IPS-18a (cell line): ENCODE measurements around the gene AIF1.

Source experiments
- H3K27ac ChIP-seq: one replicate; pipeline ENCODE4 v1.5.1; 2013; ENCODE audit warnings: low read length
- H3K27me3 ChIP-seq: one replicate; pipeline ENCODE4 v1.6.1; 2013; ENCODE audit warnings: mild to moderate bottlenecking, low read length; ENCODE audit not compliant: control insufficient read depth, insufficient read depth
- H3K36me3 ChIP-seq: one replicate; pipeline ENCODE4 v1.6.1; 2013; ENCODE audit warnings: low read depth, low read length; ENCODE audit not compliant: control insufficient read depth
- H3K4me1 ChIP-seq: one replicate; pipeline ENCODE4 v1.6.1; 2013; ENCODE audit warnings: low read depth, low read length; ENCODE audit not compliant: control insufficient read depth
- H3K4me3 ChIP-seq: one replicate; pipeline ENCODE4 v1.5.1; 2013; ENCODE audit warnings: low read length
- H3K9ac ChIP-seq: one replicate; pipeline ENCODE4 v1.6.1; 2013; ENCODE audit warnings: mild to moderate bottlenecking, low read length, moderate library complexity
- H3K9me3 ChIP-seq: one replicate; pipeline ENCODE4 v1.6.1; 2013; ENCODE audit warnings: low read depth, low read length; ENCODE audit not compliant: control insufficient read depth

AIF1 gene

GRCh38 chr6:31610968-31611367 is 4.1 kb upstream of the AIF1 start:
- H3K9me3 ChIP-seq: no peaks in the 10 kb centered on the region
- no peaks in the 10 kb centered on the region for H3K36me3 ChIP-seq
- H3K4me3 ChIP-seq: no peak overlapping the region
- H3K27me3 ChIP-seq: no peaks in the 10 kb centered on the region
- no peak overlapping the region for H3K27ac ChIP-seq
- H3K9ac ChIP-seq: no peak overlapping the region
- peaks cover 8% of the 10 kb centered on the region for H3K4me1 ChIP-seq

GRCh38 chr6:31614075-31614619 is 887 bp upstream of the AIF1 start:
- Histone ChIP-seq H3K9me3 (no peaks in the 10 kb centered on the region), H3K9ac (no peak overlapping the region), H3K27me3 (no peaks in the 10 kb centered on the region), H3K36me3 (no peaks in the 10 kb centered on the region), H3K4me3 (no peak overlapping the region), H3K4me1 (peaks cover 11% of the 10 kb centered on the region), H3K27ac (no peak overlapping the region)

- H3K9ac ChIP-seq: no peak overlapping the region
- H3K36me3 ChIP-seq: no peaks in the 10 kb centered on the region
- no peak overlapping the region for H3K4me3 ChIP-seq
- no peaks in the 10 kb centered on the region for H3K9me3 ChIP-seq
- no peak overlapping the region for H3K27ac ChIP-seq
- H3K27me3 ChIP-seq: no peaks in the 10 kb centered on the region
- H3K4me1 ChIP-seq: peaks cover 11% of the 10 kb centered on the region
Observed at GRCh38 chr6:31615748-31616147, 714 bp downstream of the AIF1 start.

GRCh38 chr6:31617010-31617409 is 2.0 kb downstream of the AIF1 start:
- H3K4me1 ChIP-seq: peaks cover 15% of the 10 kb centered on the region
- H3K4me3 ChIP-seq: no peak overlapping the region
- H3K36me3 ChIP-seq: peaks cover 4% of the 10 kb centered on the region
- H3K27ac ChIP-seq: no peak overlapping the region
- H3K27me3 ChIP-seq: no peaks in the 10 kb centered on the region
- no peak overlapping the region for H3K9ac ChIP-seq
- H3K9me3 ChIP-seq: no peaks in the 10 kb centered on the region

DNA sequence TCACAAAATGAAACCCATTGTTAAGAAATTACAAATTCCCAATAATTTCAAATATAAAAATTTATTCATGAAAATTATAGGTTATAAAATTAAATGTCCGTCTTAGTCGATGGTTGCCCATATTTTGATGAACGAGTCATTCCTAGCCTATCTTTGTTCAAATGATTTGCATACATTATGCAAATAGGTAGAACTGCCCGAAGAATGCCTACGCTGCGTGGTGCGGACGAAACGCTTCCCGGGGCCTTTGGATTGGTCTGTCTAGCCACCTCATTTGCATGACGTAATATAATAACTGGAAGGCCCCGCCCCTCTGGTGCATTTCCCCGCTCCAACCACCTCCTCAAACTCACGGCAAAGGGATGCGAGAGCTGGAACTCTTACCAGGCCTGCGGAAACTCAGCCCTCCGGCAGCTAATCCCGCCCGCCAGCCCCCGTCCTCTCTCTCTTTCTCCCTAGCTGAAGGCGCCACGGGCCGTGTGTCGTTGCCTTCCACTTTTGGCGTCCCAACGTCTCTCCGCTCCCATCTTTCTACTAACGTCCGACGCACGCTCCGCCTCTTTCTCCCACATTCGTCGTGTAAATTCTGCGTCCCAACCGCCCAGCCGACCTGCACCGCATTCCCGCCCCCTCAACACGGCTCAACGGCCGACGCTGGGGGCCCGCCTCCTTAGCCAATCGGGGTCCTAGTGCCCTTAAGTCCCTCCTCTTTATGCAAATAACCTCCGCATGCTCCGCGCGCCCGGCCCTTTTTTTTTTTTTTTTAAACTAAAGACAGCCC is 5.0 kb downstream of the AIF1 start:
- Histone ChIP-seq H3K36me3 (peaks cover 33% of the 10 kb centered on the region), H3K9ac (peak overlapping the region; percentile 91), H3K4me3 (peak overlapping the region; percentile 80), H3K27me3 (no peaks in the 10 kb centered on the region), H3K4me1 (peaks cover 16% of the 10 kb centered on the region), H3K27ac (peak overlapping the region; percentile 95), H3K9me3 (no peaks in the 10 kb centered on the region)

DNA sequence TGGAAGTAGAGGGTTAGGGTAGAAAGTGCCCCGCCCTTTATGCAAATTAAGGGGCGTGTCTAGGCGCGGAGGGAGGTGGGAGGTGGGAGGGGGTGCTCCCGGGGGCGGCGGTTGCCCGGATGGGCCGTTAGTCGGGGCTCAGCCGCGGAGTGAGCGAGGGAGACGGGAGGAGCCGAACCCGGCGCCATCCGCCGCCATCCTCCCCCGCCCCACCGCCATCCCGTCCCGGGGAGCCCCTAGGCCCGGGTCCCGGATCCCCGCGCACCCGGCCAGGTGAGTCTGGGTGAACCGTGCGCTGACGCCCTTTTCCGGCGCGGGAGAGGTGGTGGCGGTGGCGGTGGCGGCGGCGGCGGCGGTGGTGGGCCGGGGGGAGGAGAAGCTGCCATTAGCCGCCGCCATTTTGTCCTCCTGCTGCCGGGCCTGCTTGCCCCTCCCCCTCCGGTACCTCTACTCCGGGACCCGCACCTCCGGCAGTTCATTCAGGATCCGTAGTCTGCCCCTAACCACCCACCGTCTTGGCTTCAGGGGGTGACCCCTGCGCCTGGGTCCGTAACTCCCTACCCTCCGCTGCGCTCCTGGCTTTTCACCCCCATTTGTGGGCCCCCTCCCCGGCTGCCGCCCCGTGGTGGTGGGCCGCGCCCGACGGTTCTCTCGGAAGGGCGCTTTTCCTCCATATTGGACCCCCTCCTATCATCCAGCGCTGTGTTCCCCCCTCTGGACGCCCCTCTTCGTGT is 5.7 kb downstream of the AIF1 start, which contains the start of gene PRRC2A:
Gene PRRC2A, plus strand, starts transcription at position 130 of the 734 bp plus-strand sequence. CDS start 2,075 bp downstream, outside the sequence.
- Histone ChIP-seq H3K27ac (peak within 1 kb of the TSS; percentile 95), H3K4me1 (peaks cover 10% of the 10 kb centered on the region), H3K36me3 (peaks cover 41% of the 10 kb centered on the region), H3K9ac (peak within 1 kb of the TSS; percentile 99), H3K9me3 (no peaks in the 10 kb centered on the region), H3K27me3 (no peaks in the 10 kb centered on the region), H3K4me3 (peak within 1 kb of the TSS; percentile 99)

GRCh38 chr6:31621320-31621939 is 6.4 kb downstream of the AIF1 start:
- H3K9me3 ChIP-seq: no peaks in the 10 kb centered on the region
- H3K4me1 ChIP-seq: peaks cover 7% of the 10 kb centered on the region
- H3K27ac ChIP-seq: peak overlapping the region; percentile 93
- peak overlapping the region; percentile 99 for H3K4me3 ChIP-seq
- no peaks in the 10 kb centered on the region for H3K27me3 ChIP-seq
- H3K9ac ChIP-seq: peak overlapping the region; percentile 99
- peaks cover 48% of the 10 kb centered on the region for H3K36me3 ChIP-seq

DNA sequence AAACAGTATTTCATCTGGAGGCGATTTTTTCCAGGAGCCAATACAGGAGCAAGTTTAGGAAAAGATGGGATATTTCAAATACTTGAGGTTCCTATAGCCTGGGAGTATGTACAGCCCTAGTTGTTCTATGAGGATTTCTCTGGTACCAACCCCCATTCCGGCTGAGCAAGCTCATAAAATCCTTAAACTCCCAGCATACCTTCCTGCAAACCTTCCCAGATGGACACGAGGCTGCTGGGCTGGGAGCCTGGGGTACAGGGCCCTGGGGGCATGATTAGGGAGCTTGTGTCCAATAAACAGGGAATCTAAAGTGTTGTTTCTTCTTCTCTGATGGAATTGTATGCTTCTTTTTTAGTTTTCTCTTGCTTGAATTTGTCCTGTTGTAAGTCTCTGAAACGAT is 7.0 kb downstream of the AIF1 start:
- Histone ChIP-seq H3K36me3 (peaks cover 53% of the 10 kb centered on the region), H3K27me3 (no peaks in the 10 kb centered on the region), H3K27ac (peak overlapping the region; percentile 0), H3K4me1 (peaks cover 7% of the 10 kb centered on the region), H3K9me3 (no peaks in the 10 kb centered on the region), H3K9ac (peak overlapping the region; percentile 99), H3K4me3 (peak overlapping the region; percentile 99)

- Histone ChIP-seq H3K27ac (no peak overlapping the region), H3K27me3 (no peaks in the 10 kb centered on the region), H3K9ac (peak overlapping the region; percentile 99), H3K4me1 (peaks cover 7% of the 10 kb centered on the region), H3K4me3 (peak overlapping the region; percentile 99), H3K9me3 (no peaks in the 10 kb centered on the region), H3K36me3 (peaks cover 60% of the 10 kb centered on the region)
Observed at GRCh38 chr6:31622684-31623091, 7.7 kb downstream of the AIF1 start.

DNA sequence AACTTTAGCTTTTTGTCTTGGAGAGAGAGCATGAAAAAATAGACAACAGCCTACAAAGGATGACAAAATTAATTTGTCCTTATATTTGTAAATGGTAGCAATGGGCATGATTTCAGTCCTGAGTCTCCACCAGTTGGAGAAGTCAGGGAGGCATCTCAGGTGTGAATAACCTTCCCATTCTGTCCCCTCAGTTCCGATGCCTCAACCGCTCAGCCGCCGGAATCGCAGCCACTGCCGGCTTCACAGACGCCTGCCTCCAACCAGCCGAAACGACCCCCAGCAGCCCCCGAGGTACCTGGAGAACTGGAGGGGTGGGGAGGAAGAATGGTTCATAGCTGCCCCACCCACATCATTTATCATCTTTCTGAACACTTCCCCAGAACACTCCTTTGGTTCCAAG is 9.0 kb downstream of the AIF1 start:
- no peak overlapping the region for H3K9ac ChIP-seq

GRCh38 chr6:31626952-31627351 is 11.9 kb downstream of the AIF1 start:
- H3K36me3 ChIP-seq: peaks cover 98% of the 10 kb centered on the region
- H3K9ac ChIP-seq: no peak overlapping the region
- peaks cover 4% of the 10 kb centered on the region for H3K4me1 ChIP-seq
- no peak overlapping the region for H3K27ac ChIP-seq
- no peak overlapping the region for H3K4me3 ChIP-seq
- H3K27me3 ChIP-seq: no peaks in the 10 kb centered on the region
- no peaks in the 10 kb centered on the region for H3K9me3 ChIP-seq

More for the DNA sequence above, 9.0 kb downstream of the AIF1 start:
- Histone ChIP-seq H3K4me1 (peaks cover 7% of the 10 kb centered on the region), H3K27ac (no peak overlapping the region), H3K36me3 (peaks cover 74% of the 10 kb centered on the region), H3K9me3 (no peaks in the 10 kb centered on the region), H3K4me3 (no peak overlapping the region), H3K27me3 (no peaks in the 10 kb centered on the region)
